ENCODE measurements around the gene TBPL2.
"Not testable (repeated sequence)": the region's sequence is repeated elsewhere in the genome, so short reads cannot be mapped to it uniquely, and the experiment has no call there.

TBPL2 gene

DNA sequence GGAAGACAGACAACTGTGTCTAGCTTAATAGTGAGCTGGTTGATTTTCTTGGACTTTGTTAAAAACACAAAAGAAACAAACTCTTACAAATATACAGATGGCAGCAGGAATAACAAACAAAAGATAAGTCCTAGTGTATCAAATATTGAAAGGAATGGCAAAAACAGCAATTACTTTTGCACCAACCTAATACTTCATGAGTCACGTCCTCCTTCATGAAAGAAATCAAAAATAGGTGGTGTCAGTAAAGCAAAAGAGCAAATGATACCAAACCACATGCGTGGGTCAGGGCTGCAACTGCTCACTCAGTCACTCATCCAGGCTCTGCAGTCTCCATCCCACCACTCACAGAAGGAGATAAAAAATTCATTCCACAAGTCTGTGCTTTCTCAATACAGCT lies 40.6 kb downstream of the TBPL2 start:
- DNase-seq: no peak

DNA sequence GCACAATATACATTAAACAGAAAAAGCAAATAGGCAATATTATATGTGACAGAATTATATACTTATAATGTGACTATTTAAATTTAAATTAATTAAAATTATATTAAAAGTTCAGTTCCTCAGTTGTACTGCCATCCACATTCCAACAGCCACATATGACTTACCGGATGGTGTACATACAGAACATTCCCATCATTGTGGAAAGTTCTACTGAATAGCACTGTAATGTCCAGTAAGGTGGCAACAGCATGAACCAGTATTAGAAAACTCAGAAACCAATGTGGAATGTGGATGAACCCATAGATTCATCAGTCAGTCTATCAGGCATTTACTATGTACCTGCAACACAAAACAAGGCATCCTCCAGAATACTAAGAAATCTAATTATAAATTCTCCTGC lies 41.2 kb downstream of the TBPL2 start:
- no peak for DNase-seq

DNA sequence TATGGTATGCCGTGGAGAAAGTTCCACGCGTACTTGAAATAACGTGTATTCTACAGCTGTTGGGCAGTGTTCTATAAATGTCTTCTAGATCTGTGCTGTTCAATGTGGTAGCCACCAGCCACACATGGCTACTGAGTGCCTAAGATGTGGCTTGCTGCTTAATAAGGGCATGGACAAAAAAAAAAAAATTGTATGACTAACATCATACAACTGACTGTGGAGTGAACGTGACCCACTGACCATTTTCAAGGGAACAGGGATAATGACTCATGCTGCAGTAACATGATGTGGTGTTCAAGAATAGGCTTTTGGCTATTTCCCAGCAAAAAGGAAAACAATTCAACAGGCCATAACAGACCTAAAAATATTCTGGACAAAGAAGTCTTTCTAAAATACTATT lies 41.7 kb downstream of the TBPL2 start:
- no peak for DNase-seq

DNA sequence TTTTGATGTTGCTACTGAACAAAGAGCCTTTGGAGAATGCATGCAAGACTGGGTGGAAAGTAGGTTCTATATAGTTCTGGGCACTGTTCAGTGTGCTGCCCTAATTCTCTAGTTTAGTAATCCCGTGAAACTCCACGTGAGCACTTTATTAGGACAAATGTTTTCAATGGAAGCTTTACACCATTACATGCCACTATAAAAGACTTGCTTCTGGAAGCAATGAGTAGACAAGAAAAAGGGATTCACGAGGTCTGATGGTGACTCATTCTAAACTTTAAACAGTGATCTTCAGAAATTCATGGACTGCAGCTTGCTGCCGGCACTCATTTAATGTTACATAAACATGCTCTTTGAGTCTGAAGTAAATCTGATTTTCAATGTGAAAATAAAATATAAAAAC lies 51.1 kb downstream of the TBPL2 start:
- no peak for DNase-seq

DNA sequence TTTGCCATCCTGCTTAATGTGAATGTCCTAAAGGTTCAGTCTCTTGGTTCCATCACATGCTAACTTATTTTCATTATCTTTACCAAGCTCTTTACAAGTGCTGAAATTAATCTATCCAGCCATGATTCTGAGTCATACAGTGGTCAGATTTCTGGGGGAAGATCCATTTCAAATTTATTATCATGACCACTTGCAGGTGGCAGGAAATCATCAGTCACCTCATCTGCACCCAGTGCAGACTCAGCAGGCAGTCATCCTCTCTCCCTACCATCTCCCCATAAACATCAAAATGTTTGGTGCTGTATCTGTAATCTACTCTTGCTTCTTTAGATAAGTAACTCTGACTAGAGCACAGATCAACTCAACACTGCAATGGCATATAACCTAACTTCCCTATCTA lies 52.3 kb downstream of the TBPL2 start:
- DNase-seq: no peak

DNA sequence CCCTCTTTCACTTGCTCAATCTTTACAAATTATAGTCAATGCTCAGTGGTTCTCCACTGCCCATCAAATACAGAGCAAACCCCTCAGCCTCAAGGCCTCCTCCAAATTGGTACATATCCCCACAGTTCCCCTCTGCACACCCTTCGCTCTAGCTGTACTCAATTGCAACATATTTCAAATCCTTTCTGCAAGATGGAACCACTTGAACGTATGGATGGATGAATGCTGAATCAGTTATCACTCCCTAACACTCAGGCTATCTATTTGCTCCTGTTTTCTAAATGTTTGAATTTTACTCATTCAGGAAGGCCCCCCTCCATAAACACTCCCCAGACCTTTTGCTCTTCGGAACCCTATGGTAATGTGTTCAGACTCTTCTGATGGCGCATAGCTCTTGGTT lies 53.3 kb downstream of the TBPL2 start:
- DNase-seq: no peak

DNA sequence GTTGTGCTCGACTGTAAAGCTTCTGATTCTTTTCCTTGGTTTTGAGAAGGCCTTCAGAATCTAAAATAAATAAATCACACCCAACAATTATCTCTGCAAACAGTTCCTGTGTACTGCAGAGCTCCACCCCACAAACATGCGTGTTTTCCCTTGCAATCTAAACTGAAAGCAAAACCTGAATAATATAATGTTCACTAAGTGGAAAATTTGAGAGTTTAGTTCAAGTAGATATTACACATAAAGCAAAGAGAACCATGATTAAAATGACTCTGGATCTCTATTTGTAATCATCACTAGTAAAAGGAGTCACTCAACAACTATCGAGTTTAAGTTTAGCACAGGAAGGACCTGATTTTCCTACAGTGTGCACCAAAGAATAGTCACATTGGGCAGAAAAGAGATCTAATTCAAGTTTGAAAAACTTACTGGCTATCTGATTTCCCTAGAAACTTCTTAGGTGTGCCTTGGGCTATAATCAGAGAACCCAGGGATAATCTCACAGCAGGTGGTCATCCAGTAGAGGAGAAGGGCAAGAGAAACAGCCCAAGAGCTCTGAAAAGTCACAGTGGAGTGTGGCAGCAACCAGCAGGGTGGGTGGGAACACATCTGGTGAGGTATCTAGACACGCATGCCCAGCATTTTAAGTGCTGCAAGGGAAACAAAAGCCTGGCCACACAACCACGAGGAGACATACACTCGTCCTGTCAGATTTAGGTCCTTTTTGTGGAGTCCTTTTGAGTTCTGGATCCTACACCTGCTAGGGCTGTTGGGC lies 54.2 kb downstream of the TBPL2 start:
- DNase-seq: peak; percentile 19

DNA sequence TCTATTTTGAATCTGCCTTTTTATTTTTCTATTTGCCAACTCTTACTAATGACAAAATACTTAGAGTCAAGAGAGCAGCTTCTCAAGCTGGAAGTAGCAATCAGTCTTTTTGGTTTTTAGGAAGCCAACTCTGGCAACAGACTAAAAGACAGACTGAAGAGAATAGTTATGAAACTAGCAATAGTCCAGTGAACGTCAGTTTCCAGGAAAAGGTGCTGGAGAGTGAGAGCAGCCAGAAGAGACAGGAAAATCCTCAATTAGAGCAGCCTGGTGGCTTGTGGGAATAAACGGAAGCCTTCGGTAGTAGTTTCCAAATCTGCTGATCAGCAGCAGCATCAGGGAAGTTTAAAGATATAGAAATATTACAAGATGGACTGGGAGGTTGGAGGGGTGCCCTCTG lies 55.9 kb downstream of the TBPL2 start:
- no peak for DNase-seq

DNA sequence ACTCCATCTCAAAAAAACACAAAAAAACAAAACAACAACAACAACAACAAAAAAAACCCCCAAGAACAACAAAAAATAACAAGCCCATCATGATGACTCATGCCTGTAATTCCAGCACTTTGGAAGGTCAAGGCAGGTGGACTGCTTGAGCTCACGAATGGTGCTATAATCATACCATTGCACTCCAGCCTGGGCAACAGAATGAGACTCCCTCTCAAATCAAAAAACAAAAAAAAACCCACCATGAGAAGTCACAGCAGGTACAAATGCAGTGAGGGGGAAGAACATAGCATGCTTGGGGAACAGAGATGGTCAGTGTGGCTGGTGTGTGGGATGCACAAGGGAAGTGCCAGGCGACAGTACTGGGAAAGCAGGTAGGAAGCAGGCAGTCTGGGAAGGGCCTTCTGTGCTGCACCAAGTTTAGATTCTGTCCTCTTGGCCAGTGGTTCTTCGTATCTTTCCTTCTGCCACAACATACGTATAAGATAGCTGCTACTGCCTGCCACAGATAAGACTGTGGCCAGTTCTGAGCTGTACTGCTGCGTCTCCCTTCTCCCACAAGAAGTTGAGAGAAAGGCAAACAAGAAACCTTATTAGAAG lies 56.8 kb downstream of the TBPL2 start:
- DNase-seq: no peak

DNA sequence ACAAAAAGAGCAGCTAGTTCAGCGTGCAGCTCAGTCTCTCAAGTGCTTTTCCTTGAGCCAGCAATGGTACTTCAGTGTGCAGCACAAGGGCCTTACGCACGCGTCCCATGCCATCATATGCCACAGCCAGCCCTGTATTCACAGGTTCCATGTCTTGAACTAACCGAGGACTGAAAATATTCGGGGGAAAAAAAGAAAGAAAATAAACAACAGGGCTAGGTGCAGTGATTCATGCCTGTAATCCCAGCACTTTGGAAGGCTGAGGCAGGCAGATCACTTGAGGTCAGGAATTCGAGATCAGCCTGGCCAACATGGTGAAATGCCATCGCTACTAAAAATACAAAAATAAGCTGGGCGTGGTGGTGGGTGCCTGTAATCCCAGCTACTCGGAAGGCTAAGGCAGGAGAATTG lies 57.4 kb downstream of the TBPL2 start:
- not testable (repeated sequence) for DNase-seq

DNA sequence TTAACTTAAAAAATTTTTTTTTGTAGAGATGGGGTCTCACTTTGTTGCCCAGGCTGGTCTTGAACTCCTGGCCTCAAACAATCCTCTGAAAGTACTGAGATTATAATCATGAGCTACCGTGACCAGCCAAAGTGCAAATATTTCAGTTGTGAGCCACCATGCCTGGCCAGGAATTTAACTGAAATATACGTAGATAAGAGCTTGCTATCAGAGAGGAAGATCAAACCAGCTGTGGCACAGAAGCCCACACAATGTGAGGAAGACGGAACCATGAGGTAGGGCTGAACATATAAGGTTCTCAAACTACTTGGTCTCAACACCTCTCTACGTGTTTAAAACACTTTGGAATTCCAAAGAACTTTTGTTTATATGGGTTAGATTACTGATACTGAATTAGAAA lies 57.9 kb downstream of the TBPL2 start:
- DNase-seq: no peak

DNA sequence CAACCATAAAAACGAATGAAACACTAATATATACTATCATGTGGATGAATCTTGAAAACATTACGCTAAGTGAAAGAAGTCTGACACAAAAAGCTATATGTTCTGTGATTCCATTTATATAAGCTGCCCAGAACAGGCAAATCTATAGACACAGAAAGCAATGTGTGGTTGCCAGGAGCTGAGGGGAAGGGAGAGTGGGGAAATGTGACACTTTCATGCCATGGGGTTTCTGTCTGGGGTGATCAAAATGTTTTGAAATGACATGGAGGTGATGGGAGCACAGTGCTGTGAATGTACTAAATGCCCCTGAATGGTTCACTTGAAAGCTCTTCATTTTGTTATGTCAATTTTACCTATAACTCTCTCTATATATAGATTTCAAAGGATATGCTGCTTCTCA lies 58.9 kb downstream of the TBPL2 start:
- DNase-seq: no peak

DNA sequence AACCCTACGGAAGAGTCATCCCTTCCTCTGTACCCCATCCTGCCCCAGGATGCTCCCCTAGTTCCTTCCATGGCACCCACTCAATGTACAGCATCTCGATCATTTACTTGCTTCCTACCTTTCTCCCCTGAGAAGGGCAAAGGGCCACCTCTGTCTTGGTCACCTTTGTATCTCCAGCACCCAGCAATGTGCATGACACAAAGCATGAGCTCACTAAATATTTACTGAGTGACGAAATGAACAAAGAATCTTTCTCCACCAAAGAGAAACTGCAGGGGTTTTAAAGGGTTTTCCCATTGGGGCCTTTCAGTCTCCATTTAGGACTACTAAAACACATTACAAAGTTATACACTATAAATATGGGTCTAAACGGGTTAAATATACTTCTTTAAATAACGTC lies 59.4 kb downstream of the TBPL2 start:
- no peak for DNase-seq

DNA sequence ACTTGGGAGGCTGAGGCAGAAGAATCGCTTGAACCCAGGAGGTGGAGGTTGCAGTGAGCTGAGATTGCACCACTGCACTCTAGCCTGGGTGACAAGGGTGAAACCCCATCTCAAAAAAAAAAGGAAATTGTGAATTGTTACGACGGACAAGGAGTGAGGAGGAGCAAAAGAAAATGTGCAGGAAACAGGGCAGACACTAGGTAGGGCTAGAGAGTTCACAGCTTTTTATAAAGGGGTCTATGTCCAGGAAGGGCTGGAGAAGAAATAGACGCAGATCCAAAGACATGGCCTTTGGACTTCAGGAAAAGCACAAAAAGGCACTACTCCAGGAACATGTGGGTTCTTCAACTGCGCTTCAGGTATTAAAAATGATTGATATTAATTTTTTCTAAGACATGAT lies 63.2 kb downstream of the TBPL2 start:
- no peak for DNase-seq

DNA sequence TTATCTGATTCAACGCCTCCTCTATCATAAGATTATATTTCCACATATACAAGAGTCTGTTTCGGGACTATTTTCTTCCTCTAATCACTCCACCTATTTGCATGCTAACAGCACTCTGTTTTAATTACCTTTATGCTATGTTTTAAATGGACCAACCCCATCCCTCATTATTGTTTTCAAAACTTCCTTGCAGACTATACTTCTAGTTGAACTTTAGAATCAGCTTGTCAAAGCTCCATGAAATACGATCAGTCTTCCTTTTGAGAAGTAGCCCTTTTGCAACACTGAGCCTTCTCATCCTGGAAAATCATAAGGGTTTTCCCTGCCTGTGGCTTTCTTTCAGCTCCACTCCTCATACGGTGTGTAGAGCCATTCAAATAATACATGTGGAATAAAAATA lies 65.6 kb downstream of the TBPL2 start:
- no peak for DNase-seq

DNA sequence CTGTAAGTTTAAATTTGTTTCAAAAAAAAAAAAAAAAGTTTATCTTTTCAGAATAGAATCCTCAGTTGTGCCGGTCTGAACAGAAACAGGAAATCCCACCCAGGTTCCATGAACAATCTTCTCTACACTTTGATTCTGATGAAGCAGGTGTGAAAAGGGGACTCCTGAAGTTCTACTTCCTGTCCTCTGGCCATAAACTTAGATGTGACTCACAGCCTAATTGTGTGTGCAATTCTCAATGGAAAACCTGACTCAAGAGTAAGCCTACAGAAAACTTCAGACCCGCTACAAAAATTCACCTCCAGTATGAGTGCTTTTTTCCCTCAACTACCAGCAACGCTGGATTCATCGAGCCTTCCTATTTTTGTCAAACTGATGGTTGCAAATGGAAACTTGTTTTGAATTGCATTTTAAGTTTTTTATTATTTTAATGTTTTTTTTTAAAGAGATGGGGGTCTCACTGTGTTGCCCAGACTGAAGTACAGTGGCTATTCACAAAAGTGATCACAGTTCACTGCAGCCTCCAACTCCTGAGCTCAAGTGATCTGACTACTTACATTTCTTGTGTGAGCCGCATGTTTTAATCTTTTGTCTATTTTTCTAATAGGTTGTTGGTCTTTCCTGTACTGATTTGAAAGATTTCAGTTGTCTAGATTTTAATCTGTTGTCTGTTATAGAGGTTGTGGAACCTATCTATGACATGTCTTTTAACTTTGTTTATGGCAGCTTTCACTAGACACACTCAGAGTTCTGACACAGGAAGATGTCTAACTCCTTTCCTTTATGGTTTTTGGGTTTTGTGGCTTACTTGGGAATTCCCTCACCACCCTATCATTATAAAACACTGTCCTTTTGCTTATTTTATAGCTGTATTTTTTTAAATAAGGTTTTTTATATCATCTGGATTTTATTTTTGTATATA lies 66.4 kb downstream of the TBPL2 start:
- DNase-seq: peak; percentile 71

DNA sequence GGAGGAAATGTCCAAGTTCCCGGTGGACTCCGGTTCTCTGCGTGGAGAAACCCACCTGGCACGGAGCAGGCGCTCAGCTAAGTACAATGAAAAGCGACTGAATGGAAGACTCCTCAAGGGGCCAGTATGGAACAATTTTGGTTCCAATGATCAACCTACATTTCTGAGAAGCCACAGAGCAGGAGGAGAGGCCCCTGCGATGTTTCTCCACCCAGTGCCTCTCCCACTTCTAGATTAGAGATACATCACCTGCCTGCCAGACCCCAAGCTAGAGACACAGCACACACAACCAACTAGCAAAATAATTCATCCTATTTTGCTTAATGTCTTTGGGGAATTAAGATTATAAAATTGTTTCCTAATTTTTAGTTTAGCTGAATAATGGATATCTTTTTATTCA lies 67.6 kb downstream of the TBPL2 start:
- DNase-seq: no peak

DNA sequence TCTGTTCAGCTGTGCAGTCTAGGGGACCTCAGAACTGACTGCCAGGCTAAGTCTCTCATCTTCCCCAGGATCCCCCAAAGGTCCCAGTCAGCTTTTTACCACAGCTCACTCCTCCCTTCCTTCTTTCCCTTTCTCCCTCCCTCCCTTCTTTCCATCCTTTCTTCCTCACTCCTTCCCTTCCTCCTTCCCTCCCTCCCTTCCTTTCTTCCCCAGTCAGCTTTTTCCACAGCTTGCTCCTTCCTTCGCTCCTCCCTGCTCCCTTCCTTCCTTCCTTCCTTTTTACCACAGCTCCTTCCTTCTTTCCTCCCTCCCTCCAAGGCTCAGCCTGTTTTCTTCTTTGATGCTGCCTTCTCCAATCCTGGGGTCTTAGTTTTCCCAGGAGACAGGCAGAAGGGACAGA lies 68.0 kb downstream of the TBPL2 start:
- no peak for DNase-seq

DNA sequence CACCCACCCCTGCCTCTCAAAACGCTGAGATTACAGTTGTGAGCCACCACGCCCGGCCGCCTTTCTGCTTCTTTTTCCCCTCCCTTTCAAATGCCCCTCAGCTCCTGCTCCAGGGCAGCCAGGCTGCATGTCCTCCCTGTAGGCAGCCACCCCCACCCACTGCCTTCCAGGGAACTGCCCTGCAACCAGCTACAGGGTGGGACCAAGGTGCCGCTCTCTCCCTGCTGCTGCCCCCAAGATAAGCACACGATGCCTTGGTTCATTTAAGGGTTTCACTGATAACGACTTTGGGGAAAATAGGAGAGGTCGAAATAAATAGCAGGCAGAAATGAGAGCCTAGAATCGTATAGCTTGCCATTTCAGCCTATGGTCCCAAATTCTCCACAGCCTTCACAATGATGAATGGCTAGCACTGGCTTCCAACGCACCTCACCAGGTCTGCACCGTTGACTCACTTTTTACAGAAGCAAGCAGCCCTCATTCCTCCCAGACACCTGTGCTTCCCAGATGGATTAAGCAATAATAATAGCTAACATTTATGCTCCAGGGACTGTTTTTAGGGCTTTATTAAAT lies 69.4 kb downstream of the TBPL2 start:
- DNase-seq: no peak

DNA sequence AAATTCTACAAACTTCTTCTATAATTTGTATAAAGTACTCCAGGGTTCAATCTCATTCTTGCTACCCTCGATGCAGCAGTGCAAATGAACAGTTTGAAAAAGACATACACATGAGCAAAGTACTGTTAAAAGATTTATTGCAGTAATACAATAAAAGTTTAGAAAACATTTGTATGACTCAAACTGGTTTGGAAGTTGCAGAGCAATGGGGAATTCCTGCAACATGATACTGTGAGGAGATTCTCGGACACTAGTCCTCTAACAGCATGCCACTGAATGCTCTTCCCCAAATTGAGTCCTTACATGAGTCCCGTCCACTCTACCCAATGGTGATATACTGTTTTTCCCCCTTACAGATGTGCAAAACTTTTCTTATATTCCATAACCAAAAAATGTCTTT lies 74.1 kb downstream of the TBPL2 start:
- DNase-seq: no peak

Measured in CD4-positive, alpha-beta T cell treated with Interleukin-10 for 1 hour (primary cell).